ENCODE results near the gene BCL2L14. TPM values are rescaled to one million over a fixed set of nuclear protein-coding genes. Genes with fewer than 3 reads are reported as not detected.
"Not testable (repeated sequence)": the region's sequence is repeated elsewhere in the genome, so short reads cannot be mapped to it uniquely, and the experiment has no call there.

BCL2L14 gene
- total RNA-seq, 1 experiment from 2014 or later: not detected

GRCh38 chr12:12133785-12134184 is 63.0 kb downstream of the BCL2L14 start:
- in situ Hi-C loops (cut with HindIII; ENCODE audit: low pct_unique_long_range_greater_than_20kb, low sequenced_read_pairs): no loop called here
- DNase-seq (ENCODE audit: low read depth, low spot score): no peak

- DNase-seq (ENCODE audit: low read depth, low spot score): no peak
Observed at GRCh38 chr12:12138203-12139154, 67.7 kb downstream of the BCL2L14 start.

GRCh38 chr12:12141000-12141399 is 70.3 kb downstream of the BCL2L14 start:
- in situ Hi-C loops (cut with HindIII; ENCODE audit: low pct_unique_long_range_greater_than_20kb, low sequenced_read_pairs): no loop called here
- DNase-seq (ENCODE audit: low read depth, low spot score): no peak

More at GRCh38 chr12:12138203-12139154, 67.7 kb downstream of the BCL2L14 start:
- in situ Hi-C loops (cut with HindIII; ENCODE audit: low pct_unique_long_range_greater_than_20kb, low sequenced_read_pairs): no loop called here

GRCh38 chr12:12144531-12144930 is 73.8 kb downstream of the BCL2L14 start:
- DNase-seq (ENCODE audit: low read depth, low spot score); in situ Hi-C loops (cut with HindIII; ENCODE audit: low pct_unique_long_range_greater_than_20kb, low sequenced_read_pairs): not testable (repeated sequence)

- DNase-seq (ENCODE audit: low read depth, low spot score): no peak
- in situ Hi-C loops (cut with HindIII; ENCODE audit: low pct_unique_long_range_greater_than_20kb, low sequenced_read_pairs): no loop called here
Observed at GRCh38 chr12:12147111-12147510, 76.4 kb downstream of the BCL2L14 start.

Other genes with a start within 250 kb of the BCL2L14 start
- gene LRP6, start 196.1 kb downstream of the BCL2L14 start, total RNA-seq (2014; rRNA removed; shearing (Covaris generic)): 38.1 and 43.0 TPM in 2 replicates

Measured in SK-MEL-5 (cell line).